Measurements from ENCODE around the gene KCNAB1.

Gene KCNAB1

DNA sequence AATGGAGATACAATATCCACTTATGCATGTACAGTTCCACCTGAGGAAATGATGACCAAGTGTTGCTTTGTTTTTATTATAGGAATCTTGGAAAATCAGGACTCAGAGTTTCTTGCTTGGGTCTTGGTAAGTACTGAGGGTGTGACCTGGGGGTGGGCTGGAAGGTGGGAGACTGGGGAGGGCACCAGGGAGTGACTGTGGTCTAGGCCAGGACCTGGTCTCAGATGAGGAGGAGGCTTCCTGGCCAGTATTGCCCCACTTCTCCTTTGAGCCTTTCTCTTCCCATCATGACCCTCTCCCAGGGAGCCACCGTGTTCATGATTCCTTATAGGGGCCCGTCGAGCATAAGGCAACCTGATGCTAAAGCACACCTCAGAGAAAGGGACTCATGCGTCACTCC, 301.2 kb downstream of the KCNAB1 start:
- Histone ChIP-seq H3K4me1 (ENCODE audit: control insufficient read depth, insufficient read depth, low read length) (no peaks in the 10 kb centered on the region), H3K4me3 (ENCODE audit: low read length) (no peak overlapping the region), H3K9ac (ENCODE audit: low read length) (no peak overlapping the region), H3K36me3 (ENCODE audit: control insufficient read depth, insufficient read depth, low read length) (no peaks in the 10 kb centered on the region), H3K9me3 (ENCODE audit: control insufficient read depth, low read length) (no peaks in the 10 kb centered on the region), H3K27me3 (ENCODE audit: control insufficient read depth, insufficient read depth, low read length) (no peaks in the 10 kb centered on the region)

- Histone ChIP-seq H3K36me3 (ENCODE audit: control insufficient read depth, insufficient read depth, low read length) (no peaks in the 10 kb centered on the region), H3K9me3 (ENCODE audit: control insufficient read depth, low read length) (no peaks in the 10 kb centered on the region), H3K27me3 (ENCODE audit: control insufficient read depth, insufficient read depth, low read length) (no peaks in the 10 kb centered on the region), H3K4me3 (ENCODE audit: low read length) (no peak overlapping the region), H3K9ac (ENCODE audit: low read length) (no peak overlapping the region), H3K4me1 (ENCODE audit: control insufficient read depth, insufficient read depth, low read length) (no peaks in the 10 kb centered on the region)
Observed at GRCh38 chr3:156424758-156425157, 304.4 kb downstream of the KCNAB1 start.

- no peak overlapping the region for H3K9ac ChIP-seq (ENCODE audit: low read length)
- no peaks in the 10 kb centered on the region for H3K27me3 ChIP-seq (ENCODE audit: control insufficient read depth, insufficient read depth, low read length)
- no peaks in the 10 kb centered on the region for H3K9me3 ChIP-seq (ENCODE audit: control insufficient read depth, low read length)
- no peaks in the 10 kb centered on the region for H3K4me1 ChIP-seq (ENCODE audit: control insufficient read depth, insufficient read depth, low read length)
- H3K36me3 ChIP-seq (ENCODE audit: control insufficient read depth, insufficient read depth, low read length), result no peaks in the 10 kb centered on the region
- H3K4me3 ChIP-seq (ENCODE audit: low read length), result no peak overlapping the region
Observed at GRCh38 chr3:156425651-156426050, 305.3 kb downstream of the KCNAB1 start.

GRCh38 chr3:156429125-156429524, 308.7 kb downstream of the KCNAB1 start:
- H3K9me3 ChIP-seq (ENCODE audit: control insufficient read depth, low read length), result no peaks in the 10 kb centered on the region
- no peaks in the 10 kb centered on the region for H3K4me1 ChIP-seq (ENCODE audit: control insufficient read depth, insufficient read depth, low read length)

DNA sequence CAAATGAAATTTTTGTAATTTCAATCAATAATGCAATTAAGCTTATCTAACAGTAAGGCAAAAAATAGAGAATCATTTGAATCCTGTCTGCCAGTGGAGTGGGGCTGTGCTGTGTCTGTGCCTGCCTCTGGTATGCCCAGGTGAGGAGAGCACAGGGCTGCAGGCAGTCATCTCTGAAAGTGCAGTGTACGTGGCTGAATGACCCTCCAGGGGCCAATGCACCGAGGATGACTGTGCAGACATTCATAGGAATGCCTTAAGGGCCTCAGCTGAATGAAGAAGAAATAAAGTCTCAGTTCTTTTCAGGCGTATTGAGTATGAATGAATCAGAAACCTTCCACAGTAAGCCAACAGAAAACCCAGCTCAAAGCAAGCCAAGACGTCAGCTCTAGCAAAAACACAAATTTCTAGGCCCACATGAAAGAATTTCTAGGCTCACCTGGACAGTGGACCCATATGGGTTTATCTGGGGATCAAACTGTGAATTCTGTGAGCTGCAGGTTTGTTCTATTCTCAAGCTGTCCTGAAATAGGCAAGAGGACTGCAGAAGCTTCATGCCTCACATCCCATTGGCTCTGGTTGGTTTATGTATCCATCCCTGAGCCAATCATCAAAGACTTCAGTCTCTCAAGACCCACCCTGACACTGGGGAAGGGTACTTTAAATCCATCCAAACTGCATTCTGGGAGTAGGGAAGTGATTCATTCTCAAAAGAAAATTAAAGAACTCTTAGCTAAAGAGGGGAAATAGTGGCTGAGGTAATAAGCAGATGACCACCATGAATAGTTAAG, 311.2 kb downstream of the KCNAB1 start:
- no peak overlapping the region for H3K9ac ChIP-seq (ENCODE audit: low read length)
- no peaks in the 10 kb centered on the region for H3K27me3 ChIP-seq (ENCODE audit: control insufficient read depth, insufficient read depth, low read length)
- no peaks in the 10 kb centered on the region for H3K36me3 ChIP-seq (ENCODE audit: control insufficient read depth, insufficient read depth, low read length)
- no peaks in the 10 kb centered on the region for H3K4me1 ChIP-seq (ENCODE audit: control insufficient read depth, insufficient read depth, low read length)
- H3K9me3 ChIP-seq (ENCODE audit: control insufficient read depth, low read length), result no peaks in the 10 kb centered on the region
- no peak overlapping the region for H3K4me3 ChIP-seq (ENCODE audit: low read length)

More at GRCh38 chr3:156429125-156429524, 308.7 kb downstream of the KCNAB1 start:
- no peaks in the 10 kb centered on the region for H3K36me3 ChIP-seq (ENCODE audit: control insufficient read depth, insufficient read depth, low read length)
- no peaks in the 10 kb centered on the region for H3K27me3 ChIP-seq (ENCODE audit: control insufficient read depth, insufficient read depth, low read length)
- H3K4me3 ChIP-seq (ENCODE audit: low read length), result no peak overlapping the region
- no peak overlapping the region for H3K9ac ChIP-seq (ENCODE audit: low read length)

DNA sequence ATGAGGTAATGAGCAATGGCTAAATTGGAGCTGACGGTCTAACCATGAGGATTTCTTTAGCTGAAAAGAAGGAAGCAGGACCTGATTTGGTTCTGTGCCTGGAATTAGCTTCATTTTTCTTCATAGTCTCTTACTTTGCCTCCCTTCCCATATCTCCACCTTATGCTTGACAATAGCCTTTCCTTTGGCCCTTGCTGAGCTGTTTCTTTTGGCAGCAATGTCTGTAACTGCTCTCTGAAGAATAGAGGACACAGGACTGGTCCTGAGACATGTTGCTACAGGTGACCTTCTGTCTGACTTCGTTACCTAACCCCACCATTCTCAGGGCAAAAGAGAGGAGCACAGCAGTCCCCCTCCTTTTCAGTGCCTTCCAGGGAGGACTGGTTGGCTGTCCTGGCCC, 312.2 kb downstream of the KCNAB1 start:
- no peaks in the 10 kb centered on the region for H3K36me3 ChIP-seq (ENCODE audit: control insufficient read depth, insufficient read depth, low read length)
- H3K9me3 ChIP-seq (ENCODE audit: control insufficient read depth, low read length), result no peaks in the 10 kb centered on the region
- H3K4me3 ChIP-seq (ENCODE audit: low read length), result no peak overlapping the region
- H3K9ac ChIP-seq (ENCODE audit: low read length), result no peak overlapping the region
- H3K4me1 ChIP-seq (ENCODE audit: control insufficient read depth, insufficient read depth, low read length), result no peaks in the 10 kb centered on the region
- H3K27me3 ChIP-seq (ENCODE audit: control insufficient read depth, insufficient read depth, low read length), result no peaks in the 10 kb centered on the region

GRCh38 chr3:156433138-156433537, 312.8 kb downstream of the KCNAB1 start:
- Histone ChIP-seq H3K9me3 (ENCODE audit: control insufficient read depth, low read length) (no peaks in the 10 kb centered on the region), H3K4me1 (ENCODE audit: control insufficient read depth, insufficient read depth, low read length) (no peaks in the 10 kb centered on the region), H3K36me3 (ENCODE audit: control insufficient read depth, insufficient read depth, low read length) (no peaks in the 10 kb centered on the region), H3K4me3 (ENCODE audit: low read length) (no peak overlapping the region), H3K27me3 (ENCODE audit: control insufficient read depth, insufficient read depth, low read length) (no peaks in the 10 kb centered on the region), H3K9ac (ENCODE audit: low read length) (no peak overlapping the region)

GRCh38 chr3:156433910-156434309, 313.5 kb downstream of the KCNAB1 start:
- no peaks in the 10 kb centered on the region for H3K9me3 ChIP-seq (ENCODE audit: control insufficient read depth, low read length)
- no peaks in the 10 kb centered on the region for H3K27me3 ChIP-seq (ENCODE audit: control insufficient read depth, insufficient read depth, low read length)
- H3K4me1 ChIP-seq (ENCODE audit: control insufficient read depth, insufficient read depth, low read length), result no peaks in the 10 kb centered on the region
- H3K36me3 ChIP-seq (ENCODE audit: control insufficient read depth, insufficient read depth, low read length), result no peaks in the 10 kb centered on the region
- H3K4me3 ChIP-seq (ENCODE audit: low read length), result no peak overlapping the region
- H3K9ac ChIP-seq (ENCODE audit: low read length), result no peak overlapping the region

DNA sequence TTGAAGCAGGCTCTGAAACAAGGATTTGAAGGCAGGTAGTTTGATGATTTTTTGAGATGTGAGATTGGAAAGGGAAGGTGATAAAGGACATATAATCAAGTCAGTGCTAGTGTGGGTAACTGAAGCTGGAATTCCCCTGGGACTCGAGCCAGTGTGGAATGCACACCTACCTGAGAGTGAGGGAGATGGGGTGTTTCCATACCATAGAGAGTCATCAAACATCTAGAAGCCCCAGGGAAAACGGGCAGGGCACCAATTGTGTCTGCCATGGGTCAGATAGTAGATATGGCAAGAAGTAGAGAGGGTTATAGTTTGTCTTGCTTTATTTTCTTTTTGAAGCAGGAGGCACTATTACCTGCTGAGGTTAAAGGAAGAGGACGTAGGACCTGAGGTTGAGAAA, 314.5 kb downstream of the KCNAB1 start:
- H3K27me3 ChIP-seq (ENCODE audit: control insufficient read depth, insufficient read depth, low read length), result no peaks in the 10 kb centered on the region
- H3K9me3 ChIP-seq (ENCODE audit: control insufficient read depth, low read length), result no peaks in the 10 kb centered on the region
- H3K36me3 ChIP-seq (ENCODE audit: control insufficient read depth, insufficient read depth, low read length), result no peaks in the 10 kb centered on the region
- H3K4me1 ChIP-seq (ENCODE audit: control insufficient read depth, insufficient read depth, low read length), result no peaks in the 10 kb centered on the region
- no peak overlapping the region for H3K4me3 ChIP-seq (ENCODE audit: low read length)
- H3K9ac ChIP-seq (ENCODE audit: low read length), result no peak overlapping the region

GRCh38 chr3:156443079-156443478, 322.7 kb downstream of the KCNAB1 start:
- no peak overlapping the region for H3K9ac ChIP-seq (ENCODE audit: low read length)
- H3K4me3 ChIP-seq (ENCODE audit: low read length), result no peak overlapping the region
- no peaks in the 10 kb centered on the region for H3K9me3 ChIP-seq (ENCODE audit: control insufficient read depth, low read length)
- no peaks in the 10 kb centered on the region for H3K36me3 ChIP-seq (ENCODE audit: control insufficient read depth, insufficient read depth, low read length)
- H3K4me1 ChIP-seq (ENCODE audit: control insufficient read depth, insufficient read depth, low read length), result no peaks in the 10 kb centered on the region
- no peaks in the 10 kb centered on the region for H3K27me3 ChIP-seq (ENCODE audit: control insufficient read depth, insufficient read depth, low read length)

DNA sequence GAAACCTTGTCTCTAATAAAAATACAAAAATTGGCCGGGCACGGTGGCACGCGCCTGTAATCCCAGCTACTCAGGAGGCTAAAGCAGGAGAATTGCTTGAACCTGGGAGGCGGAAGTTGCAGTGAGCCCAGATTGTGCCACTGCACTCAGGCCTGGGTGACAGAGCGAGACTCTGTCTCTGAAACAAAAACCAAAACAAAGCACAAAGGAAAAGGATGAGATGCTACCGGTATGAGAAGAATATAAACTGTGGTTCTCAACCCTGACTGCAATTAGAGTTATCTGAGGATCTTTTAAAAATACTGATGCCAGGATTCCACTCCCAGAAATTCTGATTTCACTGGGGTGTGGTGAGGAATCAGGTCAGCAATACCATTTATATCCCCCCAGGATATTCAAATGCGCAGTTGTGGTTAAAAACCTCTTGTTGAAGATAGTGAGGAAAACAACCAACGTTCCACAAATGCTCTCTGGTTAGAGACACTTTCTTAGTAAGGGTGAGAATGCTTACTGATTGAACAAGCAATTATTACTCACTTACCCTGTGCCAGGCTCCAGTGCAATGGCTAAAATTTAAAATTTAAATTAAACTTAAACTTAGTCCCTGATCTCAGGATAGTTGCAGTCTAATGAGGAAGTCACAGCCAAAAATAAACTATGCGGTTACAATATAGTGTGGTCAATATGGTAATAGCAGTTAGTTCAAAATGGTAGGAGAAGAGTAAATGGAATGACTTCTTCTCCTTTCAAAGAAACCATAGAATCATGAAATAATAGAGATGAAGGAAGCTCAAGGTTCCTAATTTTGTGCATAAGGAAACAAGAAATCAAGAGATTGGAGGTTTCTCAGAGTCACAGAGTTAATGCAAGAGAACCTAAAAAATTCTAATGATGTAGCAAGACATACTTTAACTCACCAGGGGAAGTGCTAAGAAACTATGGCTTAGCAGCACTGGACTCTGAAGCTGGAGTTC, 325.0 kb downstream of the KCNAB1 start:
- Histone ChIP-seq H3K9ac (ENCODE audit: low read length) (no peak overlapping the region), H3K4me3 (ENCODE audit: low read length) (no peak overlapping the region), H3K36me3 (ENCODE audit: control insufficient read depth, insufficient read depth, low read length) (no peaks in the 10 kb centered on the region), H3K4me1 (ENCODE audit: control insufficient read depth, insufficient read depth, low read length) (no peaks in the 10 kb centered on the region), H3K27me3 (ENCODE audit: control insufficient read depth, insufficient read depth, low read length) (no peaks in the 10 kb centered on the region), H3K9me3 (ENCODE audit: control insufficient read depth, low read length) (no peaks in the 10 kb centered on the region)

DNA sequence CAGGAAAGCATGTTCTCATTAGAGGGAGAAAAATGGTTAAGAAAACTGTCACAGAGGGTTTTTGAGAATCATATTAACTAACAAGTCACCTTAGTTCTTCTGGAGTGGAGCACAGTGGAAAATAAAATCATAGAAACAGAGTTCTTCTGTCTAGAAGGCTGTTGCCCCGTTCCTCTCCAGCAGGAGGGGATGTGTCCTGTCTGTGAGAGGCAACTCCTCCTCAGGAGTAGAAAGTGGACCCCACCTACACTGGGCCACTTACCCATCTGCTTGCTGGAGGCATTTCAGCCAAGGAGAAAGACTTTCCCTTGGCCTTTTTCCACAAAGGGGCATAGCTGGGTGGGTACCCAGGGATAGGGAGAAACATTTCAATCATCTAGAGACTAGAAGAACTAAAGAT, 327.9 kb downstream of the KCNAB1 start:
- Histone ChIP-seq H3K4me3 (ENCODE audit: low read length) (no peak overlapping the region), H3K27me3 (ENCODE audit: control insufficient read depth, insufficient read depth, low read length) (no peaks in the 10 kb centered on the region)

More for the DNA sequence above, 327.9 kb downstream of the KCNAB1 start:
- H3K9ac ChIP-seq (ENCODE audit: low read length), result no peak overlapping the region
- no peaks in the 10 kb centered on the region for H3K4me1 ChIP-seq (ENCODE audit: control insufficient read depth, insufficient read depth, low read length)
- no peaks in the 10 kb centered on the region for H3K9me3 ChIP-seq (ENCODE audit: control insufficient read depth, low read length)
- H3K36me3 ChIP-seq (ENCODE audit: control insufficient read depth, insufficient read depth, low read length), result no peaks in the 10 kb centered on the region

Measured in mucosa of stomach (tissue), 1 donor.